Islet of Langerhans (tissue), 1 donor: ENCODE data around the gene GZMB.
"Not testable (repeated sequence)": the region's sequence is repeated elsewhere in the genome, so short reads cannot be mapped to it uniquely, and the experiment has no call there.

Experiments
- FAIRE-seq: peaks from one replicate; lab custom pipeline; 2011; peaks lifted over from hg19 to GRCh38; lab: Jason Lieb, UNC

The GZMB gene

GRCh38 chr14:24634158-24634557 is at the start of gene GZMB:
Gene GZMB, minus strand, starts transcription at chr14:24634190. Its CDS starts 30 bp downstream, at chr14:24634160.
- no peak for FAIRE-seq

GRCh38 chr14:24681056-24681455 is 47.1 kb upstream of the GZMB start:
- no peak for FAIRE-seq

DNA sequence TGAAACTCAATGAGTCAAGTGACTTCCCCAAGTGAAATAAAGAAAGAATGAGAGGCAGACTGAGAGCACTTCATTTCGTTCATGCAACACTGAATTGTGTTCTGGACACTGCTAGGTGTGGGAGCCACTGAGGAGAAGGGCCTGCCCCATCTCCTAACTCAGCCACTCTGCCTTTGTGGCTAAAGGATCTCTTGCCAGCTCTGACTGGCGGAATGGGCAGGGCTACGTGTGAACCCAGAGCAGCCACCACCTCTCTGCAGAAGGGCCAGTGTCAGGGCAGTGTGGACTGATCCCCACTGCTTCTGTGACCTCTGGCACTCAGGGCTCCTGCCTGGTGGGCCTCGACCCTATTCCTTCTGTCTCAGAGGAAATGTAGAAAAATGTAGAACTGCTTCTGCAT is 46.5 kb upstream of the GZMB start:
- no peak for FAIRE-seq

GRCh38 chr14:24679248-24679961 is 45.4 kb upstream of the GZMB start:
- no peak for FAIRE-seq

DNA sequence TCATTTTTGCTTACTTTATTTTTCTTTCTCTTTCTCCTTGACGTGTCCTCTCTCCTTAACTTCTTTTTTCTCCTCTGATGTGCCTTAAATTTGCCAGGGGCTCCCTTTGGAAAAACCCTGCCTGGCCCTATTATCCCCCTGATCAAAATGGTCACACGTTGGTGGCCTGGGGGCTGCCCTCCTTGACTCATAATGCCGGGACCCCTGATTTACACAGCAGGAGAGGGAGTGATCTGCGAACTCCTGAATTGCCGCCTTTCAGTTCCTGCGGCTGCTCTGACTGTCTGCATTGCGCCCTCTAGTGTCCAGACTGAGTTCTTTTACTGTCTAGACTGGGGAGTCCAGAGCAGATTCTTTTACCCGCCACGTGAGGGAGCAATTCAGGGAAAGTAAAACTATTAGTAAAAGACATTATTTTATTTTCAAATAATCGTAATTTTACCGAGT is 44.8 kb upstream of the GZMB start:
- peak; percentile 96 for FAIRE-seq

DNA sequence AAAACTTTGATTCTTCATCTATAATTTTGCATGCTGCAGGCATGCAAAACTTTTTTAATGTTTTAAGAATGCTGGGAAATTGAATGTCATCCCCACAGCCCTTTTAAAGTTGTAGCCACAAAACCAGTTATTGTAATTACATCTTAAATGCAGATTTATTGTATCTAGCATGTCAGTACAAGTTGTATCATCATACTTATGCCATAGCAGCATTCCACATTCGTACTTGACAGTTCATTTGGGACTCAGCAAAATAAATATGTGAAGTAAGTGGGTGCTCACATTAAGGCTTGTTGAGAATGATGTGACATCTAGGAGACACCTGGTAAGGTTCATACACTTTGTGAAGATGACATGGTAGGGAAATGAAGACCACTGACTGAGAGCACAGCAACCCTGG is 44.0 kb upstream of the GZMB start:
- no peak for FAIRE-seq

DNA sequence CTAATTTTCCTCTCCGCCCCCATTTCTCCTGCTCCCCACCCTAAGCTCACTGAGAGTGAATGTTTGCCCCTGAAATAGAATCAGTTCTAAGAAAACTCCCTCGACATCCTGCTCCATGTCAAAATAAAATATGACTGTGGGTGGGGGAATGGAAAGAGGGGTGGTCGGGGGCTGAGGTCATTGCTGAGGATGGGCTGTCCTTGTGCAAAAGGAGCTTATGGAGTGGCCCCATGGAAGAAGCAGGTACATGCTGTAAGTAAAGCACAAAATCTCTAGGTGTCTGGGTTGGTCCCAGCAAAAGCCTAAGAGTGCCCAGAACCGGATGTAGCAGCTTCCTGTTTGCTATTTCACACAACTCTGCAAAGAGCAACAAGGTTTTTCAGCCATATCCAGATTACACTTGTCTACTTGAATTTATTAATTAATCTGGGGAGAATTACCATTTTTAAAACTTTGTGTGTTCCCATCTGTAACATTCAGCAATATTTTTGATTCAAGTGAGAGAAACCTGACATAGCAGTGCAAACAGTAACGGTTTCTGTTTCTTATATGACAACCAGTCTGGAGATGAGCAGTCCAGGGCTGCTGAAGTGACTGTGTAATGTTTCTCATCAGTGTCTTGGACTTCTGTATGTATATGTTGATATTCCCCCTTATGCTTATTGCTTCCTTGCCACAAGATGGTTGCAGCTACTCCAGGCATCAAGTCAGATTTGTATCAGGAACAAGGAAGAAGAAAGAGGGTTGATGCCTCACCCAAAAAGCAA is 40.4 kb upstream of the GZMB start:
- FAIRE-seq = no peak

- no peak for FAIRE-seq
Measured at GRCh38 chr14:24673534-24674203, 39.7 kb upstream of the GZMB start.

GRCh38 chr14:24673059-24673458 is 39.1 kb upstream of the GZMB start:
- no peak for FAIRE-seq

GRCh38 chr14:24670594-24670993 is 36.6 kb upstream of the GZMB start:
- no peak for FAIRE-seq

DNA sequence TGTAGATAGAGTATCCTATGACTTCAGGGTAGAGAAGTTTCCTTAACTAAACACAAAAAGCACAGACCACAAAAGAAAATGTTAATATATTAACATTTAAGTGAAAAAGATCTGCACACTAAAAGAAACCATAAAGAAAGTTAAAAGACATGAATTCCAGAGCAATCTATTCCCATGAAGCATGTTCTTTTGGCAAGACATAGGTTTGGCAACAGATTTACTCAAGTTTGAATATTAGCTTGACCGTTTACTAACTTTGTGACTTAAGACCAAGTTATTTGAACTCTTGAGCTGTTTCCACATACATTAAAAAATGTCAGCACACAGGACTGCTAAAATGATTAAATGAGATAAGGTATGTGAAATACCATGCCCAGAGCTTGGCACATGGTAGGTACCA is 35.7 kb upstream of the GZMB start:
- no peak for FAIRE-seq

GRCh38 chr14:24665440-24665991 is 31.5 kb upstream of the GZMB start:
- no peak for FAIRE-seq

DNA sequence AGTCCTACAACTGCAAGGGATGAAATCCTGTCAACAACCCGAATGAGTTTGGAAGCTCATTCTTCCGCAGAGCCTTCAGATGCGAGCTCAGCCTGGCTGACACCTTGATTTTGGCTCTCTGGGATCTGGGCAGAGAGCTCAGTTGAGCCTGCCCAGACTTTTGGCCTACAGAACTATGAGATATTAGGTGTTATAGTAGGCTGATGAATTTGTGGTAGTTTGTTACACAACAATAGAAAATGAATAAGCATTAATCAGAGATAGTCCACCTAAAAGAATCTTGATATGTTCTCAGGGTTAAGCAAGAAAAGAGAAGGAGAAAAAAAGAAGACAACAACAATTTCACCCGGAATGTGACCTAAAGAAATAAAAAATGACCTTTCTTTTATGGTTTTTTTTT is 30.4 kb upstream of the GZMB start:
- no peak for FAIRE-seq

DNA sequence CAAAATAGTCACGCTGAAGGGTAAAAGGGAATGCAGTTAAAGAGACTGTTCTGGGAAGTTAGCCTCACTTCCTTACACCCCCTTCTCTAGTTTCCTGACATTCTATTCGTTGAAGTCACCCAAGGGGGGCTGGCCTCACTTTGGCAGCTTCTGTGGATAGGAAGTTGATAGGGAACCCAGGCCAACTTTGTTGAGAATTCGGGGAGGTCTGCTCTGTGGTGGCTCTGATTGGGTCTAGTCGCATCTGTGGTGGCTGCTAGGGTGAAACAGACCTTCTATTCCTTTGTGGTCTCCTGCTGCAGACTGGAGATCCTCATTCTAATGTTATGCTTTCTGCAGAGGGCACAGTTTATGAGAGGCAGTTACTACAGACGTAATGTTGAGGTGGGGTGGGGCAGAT is 28.8 kb upstream of the GZMB start:
- no peak for FAIRE-seq

DNA sequence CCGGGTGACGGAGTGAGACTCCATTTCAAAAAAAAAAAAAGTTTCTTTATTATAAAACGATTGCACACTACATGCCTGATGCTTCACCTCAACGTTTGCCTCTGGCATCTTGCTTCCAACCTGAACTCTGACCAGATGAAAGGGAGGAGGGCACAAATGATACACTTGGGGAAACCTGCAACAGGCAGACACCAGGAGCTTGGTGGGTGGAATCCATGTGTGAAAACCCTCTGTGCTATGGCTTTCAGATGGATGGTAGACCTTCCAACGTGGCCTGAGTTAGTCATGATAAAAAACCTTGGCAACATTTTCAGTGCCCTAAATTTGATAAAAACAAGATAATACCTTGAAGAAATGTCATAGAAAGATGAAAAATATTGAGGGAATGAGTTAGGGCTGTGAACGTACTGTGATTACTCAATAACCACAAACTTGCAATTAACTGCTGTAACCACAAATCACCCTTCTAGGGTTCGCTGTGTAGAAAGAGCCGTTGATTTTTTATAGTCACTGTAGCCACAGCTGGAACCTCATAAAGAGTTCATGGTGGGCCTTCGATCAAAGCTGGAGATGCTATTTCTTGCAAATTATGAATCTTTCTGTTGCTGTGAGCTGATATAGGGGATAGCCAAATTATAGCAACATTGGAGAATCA is 26.1 kb upstream of the GZMB start:
- no peak for FAIRE-seq

- FAIRE-seq = not testable (repeated sequence)
Measured at GRCh38 chr14:24648361-24648760, 14.4 kb upstream of the GZMB start.

DNA sequence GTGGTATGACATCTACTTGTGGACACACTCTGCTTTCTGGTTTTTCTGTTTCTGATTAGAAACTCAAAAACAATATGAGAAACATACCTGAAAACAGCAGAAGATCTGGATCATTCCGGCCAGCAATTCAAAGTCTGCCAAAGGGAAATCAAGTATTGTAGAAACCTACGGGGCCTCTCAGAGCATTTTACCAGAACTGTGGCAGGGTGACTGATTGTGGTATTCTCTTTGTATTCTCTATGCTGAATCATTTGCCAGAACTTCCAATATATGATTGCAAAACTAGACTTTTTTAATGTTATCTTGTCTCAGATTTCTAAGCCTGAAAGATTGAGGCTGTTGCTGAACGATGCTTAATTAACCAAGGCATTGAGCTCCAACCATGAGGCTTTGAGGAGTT is 5.9 kb upstream of the GZMB start:
- FAIRE-seq = no peak

DNA sequence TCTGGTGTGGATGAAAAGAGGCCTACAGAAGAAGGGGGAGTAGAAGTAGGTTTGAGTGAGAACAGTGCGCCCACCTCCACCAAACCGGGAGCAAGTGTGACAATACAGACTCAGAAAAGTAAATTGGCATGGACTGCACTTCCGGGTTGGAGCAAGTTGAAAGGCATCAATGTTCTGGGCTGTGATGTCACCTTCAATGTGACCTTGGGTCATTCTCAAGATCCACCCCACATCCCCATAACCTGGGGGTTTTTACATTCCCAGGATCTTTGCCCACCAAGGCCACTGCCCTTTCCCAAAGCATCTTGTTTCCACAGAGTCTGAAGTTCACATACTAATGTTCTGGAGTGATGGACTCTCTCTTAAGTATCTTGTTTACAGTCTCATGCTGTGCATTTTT is 5.3 kb upstream of the GZMB start:
- no peak for FAIRE-seq

GRCh38 chr14:24633353-24633752 is 637 bp downstream of the GZMB start:
- FAIRE-seq = no peak

GRCh38 chr14:24632761-24633160 is 1.2 kb downstream of the GZMB start:
- no peak for FAIRE-seq

DNA sequence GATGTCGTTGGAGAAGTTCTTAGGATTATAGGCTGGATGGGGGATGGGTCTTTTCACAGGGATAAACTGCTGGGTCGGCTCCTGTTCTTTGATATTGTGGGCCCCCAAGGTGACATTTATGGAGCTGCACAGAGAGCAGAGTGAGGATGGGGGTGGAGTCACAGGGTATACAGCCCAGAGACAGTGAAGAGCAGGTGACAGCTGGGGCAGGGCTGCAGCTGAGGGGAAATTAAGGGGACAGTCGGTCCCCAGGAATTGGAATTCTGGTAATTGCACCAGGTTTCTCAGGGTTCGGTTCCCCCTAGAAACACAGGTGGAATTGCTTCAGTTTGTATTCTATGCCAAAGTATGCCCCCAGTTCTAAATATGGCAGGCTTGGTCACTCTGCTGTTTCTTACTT is 1.7 kb downstream of the GZMB start:
- no peak for FAIRE-seq

DNA sequence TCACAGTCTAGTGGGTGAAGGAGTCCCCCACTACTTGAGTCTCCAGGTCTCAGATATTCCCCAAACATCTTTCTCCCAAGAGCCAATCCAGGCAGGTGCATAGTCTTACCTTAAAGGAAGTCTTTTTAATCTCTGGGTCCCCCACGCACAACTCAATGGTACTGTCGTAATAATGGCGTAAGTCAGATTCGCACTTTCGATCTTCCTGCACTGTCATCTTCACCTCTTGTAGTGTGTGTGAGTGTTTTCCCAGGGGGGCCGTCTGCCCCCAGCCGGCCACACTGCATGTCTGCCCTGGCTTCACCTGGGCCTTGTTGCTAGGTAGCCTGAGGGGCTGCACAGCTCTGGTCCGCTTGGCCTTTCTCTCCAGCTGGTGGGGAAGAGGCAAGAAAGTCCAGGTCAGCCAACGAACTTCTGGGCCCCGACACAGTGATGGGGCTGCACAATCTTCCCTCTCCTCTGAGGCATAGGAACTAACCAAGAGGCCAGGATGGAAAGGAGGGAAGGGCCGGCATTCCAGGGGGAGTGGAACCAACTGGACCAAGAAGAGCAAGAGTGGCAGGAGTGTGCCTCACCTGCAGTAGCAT is 2.1 kb downstream of the GZMB start:
- FAIRE-seq = no peak
